GM10266 (cell line): ENCODE data around the gene LIMK2.
"Not testable (repeated sequence)": the region's sequence is repeated elsewhere in the genome, so short reads cannot be mapped to it uniquely, and the experiment has no call there.

Experiments
- DNase-seq: peaks from one replicate; pipeline ENCODE4 v3.0.0; 2012; ENCODE audit errors: extremely low spot score
- TF ChIP-seq, protein P1 (sequence below): IDR thresholded peaks from 2 replicates; pipeline ENCODE4 v1.5.1; 2012; ENCODE audit warnings: mild to moderate bottlenecking, low read depth; ENCODE audit not compliant: control insufficient read depth, insufficient read depth; ENCODE audit errors: missing control alignments

LIMK2 gene

DNA sequence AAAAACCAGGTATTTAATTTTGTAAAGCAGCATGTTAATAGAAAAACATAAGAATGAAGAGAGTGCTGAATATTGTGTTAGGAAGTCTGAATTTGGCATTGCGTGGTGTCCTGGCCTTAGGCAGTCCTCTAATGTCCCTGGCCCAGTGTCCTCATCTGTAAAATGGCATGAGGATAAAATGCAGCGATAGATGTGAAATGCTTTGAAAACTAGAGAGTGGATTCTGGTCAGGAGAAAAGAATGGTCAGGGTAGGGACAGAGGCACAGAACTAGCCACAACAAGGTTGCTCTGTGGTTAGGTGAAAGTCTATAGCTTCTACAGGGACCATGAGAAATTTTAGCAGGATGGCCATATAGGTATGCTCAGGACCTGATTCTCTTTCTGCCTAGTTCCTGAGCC lies 33.2 kb upstream of the LIMK2 start:
- no peak for DNase-seq
- TF ChIP-seq, protein P1, sequence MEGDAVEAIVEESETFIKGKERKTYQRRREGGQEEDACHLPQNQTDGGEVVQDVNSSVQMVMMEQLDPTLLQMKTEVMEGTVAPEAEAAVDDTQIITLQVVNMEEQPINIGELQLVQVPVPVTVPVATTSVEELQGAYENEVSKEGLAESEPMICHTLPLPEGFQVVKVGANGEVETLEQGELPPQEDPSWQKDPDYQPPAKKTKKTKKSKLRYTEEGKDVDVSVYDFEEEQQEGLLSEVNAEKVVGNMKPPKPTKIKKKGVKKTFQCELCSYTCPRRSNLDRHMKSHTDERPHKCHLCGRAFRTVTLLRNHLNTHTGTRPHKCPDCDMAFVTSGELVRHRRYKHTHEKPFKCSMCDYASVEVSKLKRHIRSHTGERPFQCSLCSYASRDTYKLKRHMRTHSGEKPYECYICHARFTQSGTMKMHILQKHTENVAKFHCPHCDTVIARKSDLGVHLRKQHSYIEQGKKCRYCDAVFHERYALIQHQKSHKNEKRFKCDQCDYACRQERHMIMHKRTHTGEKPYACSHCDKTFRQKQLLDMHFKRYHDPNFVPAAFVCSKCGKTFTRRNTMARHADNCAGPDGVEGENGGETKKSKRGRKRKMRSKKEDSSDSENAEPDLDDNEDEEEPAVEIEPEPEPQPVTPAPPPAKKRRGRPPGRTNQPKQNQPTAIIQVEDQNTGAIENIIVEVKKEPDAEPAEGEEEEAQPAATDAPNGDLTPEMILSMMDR, result no peak

DNA sequence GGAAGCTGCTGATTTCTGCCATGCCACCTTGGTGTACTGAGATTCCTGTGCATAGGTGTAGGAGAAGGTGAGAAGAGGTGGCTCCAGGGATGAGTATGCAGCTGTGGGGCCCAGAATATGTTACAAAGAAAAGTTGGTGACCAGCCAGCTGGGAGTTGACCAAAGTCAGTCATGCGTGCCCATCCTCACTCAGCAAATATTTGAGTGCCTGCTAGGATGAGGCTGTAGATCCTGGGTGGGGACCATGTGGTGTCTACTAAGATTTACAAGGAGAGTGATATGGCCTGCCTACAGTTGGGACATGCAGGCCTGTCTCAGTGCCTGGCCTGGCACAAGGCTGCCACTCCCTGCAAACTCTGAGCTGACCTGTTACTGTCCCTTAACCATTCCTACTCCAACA lies 32.8 kb upstream of the LIMK2 start:
- TF ChIP-seq, protein P1, result no peak
- DNase-seq, result peak; percentile 12

DNA sequence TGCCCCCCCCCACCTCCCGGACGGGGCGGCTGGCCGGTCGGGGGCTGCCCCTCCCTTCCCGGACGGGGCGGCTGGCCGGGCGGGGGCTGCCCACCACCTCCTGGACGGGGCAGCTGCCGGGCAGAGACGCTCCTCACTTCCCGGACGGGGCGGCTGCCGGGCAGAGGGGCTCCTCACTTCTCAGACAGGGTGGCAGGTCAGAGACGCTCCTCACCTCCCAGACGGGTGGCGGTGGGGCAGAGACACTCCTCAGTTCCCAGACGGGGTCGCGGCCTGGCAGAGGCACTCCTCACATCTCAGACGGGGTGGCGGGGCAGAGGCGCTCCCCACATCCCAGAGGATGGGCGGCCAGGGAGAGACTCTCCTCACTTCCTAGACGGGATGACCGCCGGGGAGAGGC lies 28.1 kb upstream of the LIMK2 start:
- no peak for DNase-seq
- TF ChIP-seq, protein P1, result no peak

DNA sequence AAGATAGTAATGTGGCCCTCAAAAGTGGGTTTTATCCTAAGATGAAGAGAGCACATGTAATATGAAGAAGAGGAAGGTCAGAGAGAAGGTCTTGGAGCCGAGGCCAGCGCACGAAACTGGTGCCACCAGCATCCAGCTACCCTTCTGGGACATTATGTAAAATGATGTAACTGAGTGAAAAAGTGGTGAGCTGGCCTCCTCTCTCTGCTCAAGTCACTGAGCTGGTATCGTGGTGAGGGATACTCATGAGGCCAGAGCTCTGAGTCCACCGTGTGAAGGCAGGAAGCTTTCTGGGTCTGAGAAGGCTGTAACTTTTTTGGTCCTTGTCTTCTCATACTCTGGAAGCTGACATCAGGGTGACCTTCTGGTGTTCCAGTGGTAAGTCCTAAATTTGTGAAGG lies 27.0 kb upstream of the LIMK2 start:
- no peak for DNase-seq
- TF ChIP-seq, protein P1, result no peak

DNA sequence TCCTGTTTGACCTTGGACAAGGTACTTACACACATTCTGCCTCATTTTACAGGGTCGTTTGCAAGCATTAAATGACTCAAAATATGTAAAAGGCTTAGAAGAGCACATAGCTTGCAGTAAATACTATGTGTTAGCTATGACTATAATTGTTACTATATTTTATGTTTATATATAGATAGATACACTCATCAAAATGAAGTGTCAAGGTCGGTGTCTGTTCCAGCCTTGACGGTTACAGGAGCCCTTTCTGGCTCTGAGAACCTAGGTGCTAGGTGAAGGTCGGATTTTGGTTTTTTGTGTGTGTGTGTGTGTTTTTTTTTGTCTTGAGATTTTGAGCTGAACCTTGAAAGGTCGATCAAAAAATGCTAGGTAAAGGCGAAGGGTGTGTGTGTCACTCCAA lies 24.5 kb upstream of the LIMK2 start:
- DNase-seq, result no peak
- TF ChIP-seq, protein P1, result no peak

DNA sequence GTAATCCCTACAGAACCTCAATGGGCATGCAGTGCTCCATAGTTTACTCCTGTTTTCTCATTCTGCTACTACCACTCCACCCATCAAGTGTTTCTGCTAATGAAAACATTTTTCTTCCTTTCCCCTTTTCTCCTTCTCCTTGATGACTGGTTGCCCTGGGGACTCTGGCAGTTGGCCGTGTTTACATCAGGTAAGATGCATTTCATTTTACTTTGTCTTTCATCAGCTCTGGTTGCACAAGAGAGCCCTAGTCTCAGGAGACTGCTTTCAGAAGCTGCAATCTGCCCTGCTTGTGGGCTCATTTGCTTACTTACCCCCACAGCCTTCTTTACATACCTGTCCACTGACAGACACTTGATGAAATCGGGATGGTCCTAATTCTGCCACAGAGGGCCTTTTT lies 19.6 kb upstream of the LIMK2 start:
- DNase-seq, result no peak
- TF ChIP-seq, protein P1, result no peak

DNA sequence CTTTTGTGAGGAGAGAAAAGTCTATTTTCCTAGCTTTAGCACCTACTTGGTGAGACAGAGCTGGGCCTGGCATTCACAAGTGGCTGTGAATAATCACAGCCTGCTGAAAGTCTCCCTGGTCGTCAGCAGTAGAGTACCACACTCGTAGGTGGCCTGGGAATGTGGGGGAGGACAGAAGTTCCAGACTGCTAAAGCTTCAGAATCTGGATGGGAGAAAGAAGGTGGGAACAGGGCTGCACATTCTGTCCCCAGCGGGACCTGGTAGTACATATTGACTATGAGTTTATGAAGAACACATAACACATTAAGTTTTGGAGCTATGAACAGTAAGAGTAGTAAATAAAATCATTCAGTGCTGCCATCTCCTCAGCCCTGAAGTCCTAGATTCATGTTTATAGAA lies 19.0 kb upstream of the LIMK2 start:
- no peak for DNase-seq
- TF ChIP-seq, protein P1, result no peak

DNA sequence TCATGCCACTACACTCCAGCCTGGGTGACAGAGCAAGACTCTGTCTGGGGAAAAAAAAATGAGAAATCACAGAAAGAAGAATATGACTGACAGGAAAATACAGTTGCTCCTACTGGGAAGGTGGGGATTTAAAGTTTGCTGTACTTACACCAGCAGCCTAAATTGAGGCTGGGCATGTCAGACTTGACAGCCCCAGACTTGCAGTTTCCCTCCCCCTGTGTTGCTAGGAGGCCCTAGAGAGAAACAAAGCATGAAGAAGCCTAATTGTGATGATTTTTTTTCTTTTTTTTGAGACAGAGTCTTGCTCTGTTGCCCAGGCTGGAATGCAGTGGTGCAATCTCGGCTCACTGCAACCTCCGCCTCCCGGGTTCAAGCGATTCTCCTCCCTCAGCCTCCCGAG lies 17.4 kb upstream of the LIMK2 start:
- not testable (repeated sequence) for DNase-seq
